Amniotic epithelial cell (primary cell): ENCODE measurements around the gene RBP3.

ENCODE experiments used
- DNase-seq: peaks from one replicate; pipeline ENCODE4 v3.0.0-alpha.2; 2010; ENCODE audit warnings: low read depth

RBP3 gene

DNA sequence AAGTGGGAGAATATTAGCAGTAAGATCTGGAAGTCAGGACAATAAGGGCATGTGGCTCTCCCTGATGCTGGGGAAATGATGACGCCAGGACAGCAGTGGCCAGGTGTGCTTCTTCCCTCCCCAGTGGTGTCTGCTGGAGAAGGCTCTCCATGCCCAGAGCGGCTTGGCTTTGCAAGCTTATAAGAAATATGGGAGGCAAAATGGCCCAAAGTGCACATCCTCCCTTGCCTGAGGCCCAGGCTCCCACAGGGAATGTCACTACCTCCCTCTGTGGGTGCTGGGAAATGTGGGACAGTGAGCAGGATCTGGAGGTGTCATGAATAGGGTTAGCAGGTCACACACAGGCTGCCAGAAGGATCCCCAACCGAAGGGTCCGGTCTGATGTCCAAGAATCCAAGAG, 53.0 kb downstream of the RBP3 start:
- no peak for DNase-seq

DNA sequence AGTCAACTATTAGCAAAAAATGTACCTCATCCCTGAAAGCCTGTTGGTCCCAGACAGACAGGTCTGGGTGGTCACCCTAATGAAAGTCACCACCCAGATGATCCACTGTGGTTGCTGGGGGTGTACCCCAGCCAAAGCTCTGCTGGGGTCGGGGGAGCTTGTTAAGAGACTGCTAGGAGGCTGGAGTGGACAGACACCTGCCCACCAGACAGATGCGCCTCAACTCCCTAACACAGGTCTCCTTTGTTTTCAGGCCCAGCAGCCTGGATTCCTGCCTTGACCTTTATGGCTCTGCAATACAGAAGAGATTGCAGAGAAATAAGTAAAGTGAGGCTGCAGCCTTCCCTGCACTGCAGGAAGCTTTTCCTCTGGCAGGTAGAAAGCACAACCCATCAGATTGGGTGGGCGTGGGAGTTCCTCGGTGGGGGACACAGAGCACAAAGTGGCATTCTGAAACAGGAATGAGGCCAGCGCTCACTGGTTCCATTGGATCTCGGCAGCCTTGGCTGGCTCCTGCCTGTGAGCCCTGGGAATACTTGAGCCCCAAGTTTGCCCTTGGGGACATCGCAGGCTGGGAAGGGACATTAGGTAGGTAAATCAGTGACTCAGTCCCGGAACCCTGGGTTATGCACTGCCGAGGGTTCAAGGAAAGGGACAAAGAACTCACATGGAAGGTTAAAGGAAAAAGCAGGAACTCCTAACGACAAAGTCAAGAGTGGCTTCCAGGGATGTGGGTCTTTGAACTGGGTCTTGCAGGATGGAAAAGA, 53.9 kb downstream of the RBP3 start:
- DNase-seq: no peak

DNA sequence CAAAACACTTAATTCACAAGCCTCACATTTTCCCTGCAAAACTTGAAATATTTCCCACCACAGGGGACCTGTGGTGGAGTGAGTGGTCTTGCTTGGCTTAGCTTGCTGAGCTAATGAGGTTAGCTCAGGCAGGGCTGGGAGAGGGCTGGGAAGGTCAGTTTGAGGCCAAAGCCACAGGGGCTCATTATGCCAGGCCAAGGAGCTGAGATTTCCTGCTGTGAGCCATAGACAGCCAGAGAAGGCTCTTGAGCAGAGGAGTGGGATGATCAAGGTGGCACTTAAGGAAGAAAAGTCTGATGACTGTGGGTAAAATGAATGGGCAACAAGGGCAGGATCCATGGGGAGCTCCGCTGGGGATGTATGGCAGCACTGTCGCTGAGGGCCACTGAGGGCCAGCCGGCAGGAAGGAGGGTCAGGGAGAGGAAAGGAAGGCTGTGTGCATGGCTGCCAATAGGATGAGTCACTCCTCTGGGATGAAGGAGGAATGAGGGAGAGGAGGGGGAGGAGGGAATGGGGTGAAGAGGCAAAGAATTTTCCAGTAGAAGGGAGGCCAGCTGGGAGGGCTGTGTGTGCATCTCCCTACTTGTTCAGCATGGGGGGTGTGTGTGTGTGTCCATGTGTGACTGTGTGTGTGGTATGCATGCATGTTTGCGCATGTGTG, 54.6 kb downstream of the RBP3 start:
- DNase-seq: peak; percentile 86

- DNase-seq: peak; percentile 60
Measured at GRCh38 chr10:47403446-47404318, 55.5 kb downstream of the RBP3 start.

DNA sequence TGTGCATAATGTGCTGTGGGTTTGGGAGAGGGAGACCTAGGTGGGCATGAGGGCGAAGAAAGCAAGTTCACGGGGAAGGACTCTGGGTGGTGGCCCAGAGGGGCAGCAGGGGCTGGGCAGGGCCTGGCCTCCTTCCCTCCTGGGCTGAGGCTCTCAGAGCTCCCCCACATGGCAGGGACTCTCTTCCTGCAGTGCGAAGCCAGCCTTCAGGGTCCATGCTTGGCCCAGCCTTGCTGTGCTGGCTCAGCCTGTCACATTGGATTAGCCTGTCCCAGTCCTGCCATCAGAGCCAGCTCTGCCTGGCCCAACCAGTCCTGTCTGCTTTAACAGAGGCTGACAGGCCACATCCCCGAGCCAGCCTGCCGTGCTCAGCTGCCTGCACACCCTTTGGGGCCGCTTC, 56.3 kb downstream of the RBP3 start:
- DNase-seq: no peak

DNA sequence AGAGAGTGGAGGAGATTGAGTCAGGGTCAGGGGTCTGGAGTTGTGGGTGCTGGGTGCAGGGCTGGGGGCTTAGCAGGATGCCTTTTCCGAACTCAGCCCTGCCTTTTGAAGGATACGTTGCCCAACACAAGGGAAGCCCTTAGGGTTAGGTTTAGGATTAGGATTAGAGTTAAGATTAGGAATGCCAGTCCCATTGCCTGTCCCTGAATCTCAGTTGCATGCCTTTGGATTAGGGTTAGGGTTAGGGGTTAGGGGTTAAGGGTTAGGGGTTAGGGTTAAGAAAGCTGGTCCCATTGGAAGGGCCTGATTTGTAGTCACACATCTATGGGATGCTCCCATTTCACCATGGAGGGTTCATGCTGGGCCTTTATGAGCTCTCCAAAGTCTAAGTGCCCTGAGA, 56.8 kb downstream of the RBP3 start:
- no peak for DNase-seq

DNA sequence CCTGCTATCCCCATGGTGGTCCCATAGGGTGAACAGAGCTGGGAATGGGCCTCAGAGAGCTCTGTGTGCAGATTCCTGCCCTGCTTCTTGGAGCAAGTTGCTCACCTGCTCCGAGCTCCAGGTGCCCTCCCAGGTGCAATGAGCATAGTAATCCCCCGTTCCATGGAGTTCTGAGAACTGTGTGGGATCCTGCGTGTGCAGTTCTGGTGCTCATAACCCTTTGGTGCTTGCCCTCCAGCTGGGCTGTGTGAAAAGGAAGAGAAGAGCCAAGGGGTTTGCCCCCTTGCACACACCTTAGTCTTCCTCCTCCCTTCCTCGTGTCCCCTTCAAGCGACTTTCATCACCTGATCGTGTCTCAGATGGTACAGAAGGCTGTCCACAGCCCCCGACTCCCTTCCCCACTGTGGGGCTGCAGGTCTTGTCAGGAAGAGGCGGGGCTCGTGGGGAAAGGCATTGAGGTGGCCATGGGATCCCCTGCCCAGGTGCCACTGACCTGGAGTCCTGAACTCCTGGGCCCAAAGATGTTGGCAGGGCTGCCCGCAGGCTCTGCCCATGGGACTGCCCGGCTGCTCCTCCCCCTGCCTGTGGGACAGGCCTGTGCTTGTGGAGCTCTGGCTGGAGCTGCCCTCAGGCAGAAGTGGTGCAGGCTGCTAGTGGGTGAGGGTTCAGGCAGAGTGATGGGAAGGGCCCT, 57.8 kb downstream of the RBP3 start:
- DNase-seq: no peak

DNA sequence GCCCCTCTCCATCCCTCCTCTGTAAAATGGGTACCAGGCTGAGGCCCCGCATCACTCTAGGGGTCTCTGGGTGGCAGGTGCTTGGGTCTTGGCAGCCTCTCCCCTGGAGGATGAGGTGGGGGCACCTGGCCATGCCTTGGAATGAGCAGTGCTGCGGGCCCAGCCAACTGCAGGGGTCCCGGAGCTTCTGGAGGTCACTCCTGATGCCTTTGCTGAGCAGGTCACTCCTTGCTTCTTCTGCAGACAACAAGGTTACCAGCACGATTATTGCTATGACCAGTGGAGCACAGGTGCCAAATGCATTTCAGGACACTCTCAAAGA, 58.3 kb downstream of the RBP3 start:
- no peak for DNase-seq

- peak; percentile 76 for DNase-seq
Measured at GRCh38 chr10:47406870-47407691, 58.9 kb downstream of the RBP3 start.
